HG03565 (cell line): ENCODE results near the gene UNC93A.
"Not testable (repeated sequence)": the region's sequence is repeated elsewhere in the genome, so short reads cannot be mapped to it uniquely, and the experiment has no call there.

Experiments used
- ATAC-seq: cut with Tn5 transposase; IDR thresholded peaks from one replicate; pipeline ENCODE4 v1.9.1; 2021; ENCODE audit warnings: mild to moderate bottlenecking, moderate library complexity; ENCODE audit not compliant: unreplicated experiment

Gene UNC93A

DNA sequence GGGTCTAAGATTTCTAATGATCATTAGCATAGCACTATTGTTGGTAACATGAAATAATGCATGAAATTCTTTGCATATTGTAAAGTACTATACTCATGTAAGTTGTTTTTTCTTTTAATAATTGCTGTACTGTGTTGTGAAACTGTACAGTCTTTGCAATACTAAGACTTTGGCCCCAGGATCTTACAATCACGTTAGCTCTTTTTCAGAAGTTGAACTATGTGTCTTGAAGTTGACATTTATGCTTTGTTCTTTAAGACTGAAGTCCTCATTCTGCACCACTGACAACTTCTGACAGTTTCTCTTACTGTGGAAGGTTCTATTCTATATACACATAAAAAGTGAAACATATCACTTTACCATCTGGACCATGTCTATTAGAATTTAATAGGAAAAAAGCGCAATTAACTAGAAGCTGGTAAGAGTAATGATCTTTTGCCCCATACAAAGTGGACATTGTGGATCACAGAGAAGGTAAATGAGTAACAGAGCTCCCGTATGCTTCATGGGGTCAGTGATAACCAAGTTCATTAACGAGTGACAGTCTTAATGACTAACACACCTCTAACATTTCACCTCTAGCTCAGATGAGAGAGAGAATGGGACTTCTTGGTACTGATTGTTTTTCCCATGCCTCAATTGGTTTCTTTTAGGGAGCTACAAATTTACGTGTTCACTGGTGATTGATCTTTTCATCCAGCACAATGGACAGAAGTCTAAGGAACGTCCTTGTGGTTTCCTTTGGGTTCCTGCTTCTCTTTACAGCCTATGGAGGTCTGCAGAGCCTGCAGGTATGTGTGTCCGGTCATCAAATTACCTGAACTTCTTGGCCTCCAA, at the start of gene UNC93A:
Gene UNC93A (plus strand): TSS at position 530 of the 837 bp plus-strand sequence. CDS start 175 bp downstream, at position 705.
- ATAC-seq = no peak

DNA sequence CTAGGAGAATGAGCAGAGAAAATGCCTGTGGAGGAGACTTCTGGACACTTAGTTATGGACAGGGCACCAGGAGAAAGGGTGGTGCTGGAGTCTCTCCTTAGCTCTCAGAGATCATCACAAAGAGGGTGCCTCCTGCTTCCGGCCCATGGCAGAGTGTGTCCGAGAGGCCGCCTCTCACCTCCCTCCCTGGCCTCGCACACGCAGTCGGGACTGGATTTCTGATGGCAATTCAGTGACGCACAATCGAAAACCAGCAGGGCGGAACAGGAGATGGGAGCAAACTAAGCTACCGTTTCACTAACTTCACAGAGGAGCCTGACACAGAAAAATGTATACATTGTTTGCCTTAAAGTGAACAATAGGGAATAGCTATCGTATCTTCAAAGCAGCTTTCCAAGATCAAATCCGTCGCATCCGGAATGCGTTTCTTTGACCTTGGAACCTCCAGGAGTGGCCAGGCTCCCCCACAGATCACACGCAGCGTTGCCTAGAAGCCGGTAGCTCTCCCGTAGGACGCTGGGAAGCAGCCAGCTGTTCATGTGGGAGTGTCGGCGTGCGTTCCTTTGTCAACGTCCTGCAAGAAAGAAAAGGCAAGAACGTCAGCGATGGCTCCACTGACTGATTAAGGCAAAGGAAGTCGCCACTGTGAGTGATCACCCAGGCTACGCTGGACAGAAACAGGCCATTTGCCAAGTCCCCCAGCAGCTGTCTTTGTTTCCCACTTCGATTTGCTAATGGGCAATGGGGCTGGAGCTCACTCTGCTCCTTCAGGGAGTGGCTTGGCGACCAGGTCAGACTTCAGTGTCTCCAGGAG, 49.6 kb upstream of the UNC93A start:
- not testable (repeated sequence) for ATAC-seq

DNA sequence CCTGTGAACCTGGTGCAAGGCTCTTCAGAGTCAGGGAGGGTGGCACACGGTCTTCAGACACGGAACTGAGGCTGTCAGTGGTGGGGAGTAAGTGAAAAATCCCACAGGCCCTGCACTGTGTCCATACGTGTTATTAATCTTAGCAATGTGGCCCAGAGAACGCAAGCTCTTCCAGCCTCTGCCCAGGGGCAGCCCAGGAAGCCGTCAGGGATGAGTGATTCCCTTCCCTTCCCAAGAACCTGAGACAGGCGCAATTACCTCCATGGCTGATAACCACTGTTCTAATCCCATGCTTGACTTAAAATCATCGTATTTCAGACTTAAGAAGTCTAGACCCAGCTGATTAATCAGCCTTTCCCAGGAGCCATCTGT, 49.0 kb upstream of the UNC93A start:
- ATAC-seq = not testable (repeated sequence)

DNA sequence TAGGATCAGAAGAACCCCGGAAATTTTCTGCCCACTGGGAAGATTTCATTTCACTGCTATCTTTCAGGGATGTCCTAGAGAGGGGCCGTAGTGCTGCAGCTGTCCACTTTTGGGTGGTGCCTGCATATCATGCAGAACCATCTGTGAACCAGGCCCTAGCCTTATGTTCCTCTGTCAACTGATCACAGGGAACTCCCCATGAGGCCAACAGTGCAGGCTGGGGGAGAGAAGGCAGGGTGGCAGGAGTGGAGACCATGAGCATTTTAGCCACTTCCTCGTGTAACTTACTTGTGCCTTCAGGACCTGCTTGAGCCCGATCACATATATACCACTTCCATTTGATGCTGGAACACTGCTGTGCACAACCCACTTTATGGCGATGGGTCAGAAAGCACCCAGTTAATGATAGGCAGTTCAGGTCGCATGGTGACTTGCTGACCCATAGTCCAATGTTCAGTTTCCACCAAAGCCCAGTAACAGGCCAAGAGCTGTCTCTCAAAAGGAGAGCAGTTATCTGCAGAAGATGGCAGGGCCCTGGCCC, 48.5 kb upstream of the UNC93A start:
- ATAC-seq = not testable (repeated sequence)

DNA sequence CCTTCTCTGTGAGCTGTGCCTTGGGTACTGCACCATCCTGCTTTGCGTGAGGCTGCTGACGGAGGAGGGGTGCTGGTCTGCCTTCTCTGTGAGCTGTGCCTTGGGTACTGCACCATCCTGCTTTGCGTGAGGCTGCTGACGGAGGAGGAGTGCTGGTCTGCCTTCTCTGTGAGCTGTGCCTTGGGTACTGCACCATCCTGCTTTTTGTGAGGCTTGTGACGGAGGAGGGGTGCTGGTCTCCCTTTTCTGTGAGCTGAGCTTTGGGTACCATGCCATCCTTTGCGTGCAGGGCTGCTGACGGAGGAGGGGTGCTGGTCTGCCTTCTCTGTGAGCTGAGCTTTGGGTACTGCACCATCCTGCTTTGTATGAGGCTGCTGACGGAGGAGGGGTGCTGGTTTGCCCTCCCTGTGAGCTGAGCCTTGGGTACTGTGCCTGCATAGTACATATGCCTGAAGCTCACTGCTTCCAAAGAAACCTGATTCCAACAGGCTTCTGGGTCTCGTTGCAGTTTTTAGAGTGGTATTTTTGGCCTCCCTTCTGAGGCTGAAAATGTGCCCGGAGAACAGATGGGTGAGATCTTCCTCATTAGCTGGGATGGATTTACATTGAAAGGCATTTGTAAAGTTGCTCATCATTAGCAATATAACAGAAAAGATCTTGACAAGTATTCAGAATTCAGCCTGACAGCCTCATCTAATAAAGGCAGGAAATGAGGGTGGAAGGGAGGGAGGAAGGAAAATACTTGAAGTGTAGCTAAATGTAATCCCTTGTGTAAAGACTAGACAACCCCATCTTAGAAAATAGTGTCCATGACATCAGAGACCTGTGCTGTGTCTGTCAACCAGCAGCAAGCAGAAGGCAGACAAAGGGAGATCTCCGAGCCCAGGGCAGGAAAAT, 46.8 kb upstream of the UNC93A start:
- no peak for ATAC-seq

DNA sequence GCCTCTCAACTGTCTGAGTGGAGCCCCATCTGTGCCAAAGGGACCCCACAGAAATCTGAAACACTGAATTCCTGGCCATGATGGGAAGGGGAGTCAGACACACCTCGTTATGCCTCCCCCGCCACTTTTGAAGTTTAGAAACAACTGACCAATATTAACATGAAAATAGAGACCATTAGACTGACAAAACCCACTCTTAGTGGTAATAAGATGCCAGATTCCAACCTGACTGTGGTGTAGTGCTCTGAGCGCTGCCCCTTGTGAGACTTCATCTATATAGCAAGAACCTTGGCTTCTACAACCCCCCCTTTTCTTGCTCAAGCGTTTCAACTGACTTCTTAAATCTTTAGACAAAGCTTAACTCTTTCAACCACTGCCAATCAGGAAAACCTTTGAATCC, 46.1 kb upstream of the UNC93A start:
- ATAC-seq = no peak

DNA sequence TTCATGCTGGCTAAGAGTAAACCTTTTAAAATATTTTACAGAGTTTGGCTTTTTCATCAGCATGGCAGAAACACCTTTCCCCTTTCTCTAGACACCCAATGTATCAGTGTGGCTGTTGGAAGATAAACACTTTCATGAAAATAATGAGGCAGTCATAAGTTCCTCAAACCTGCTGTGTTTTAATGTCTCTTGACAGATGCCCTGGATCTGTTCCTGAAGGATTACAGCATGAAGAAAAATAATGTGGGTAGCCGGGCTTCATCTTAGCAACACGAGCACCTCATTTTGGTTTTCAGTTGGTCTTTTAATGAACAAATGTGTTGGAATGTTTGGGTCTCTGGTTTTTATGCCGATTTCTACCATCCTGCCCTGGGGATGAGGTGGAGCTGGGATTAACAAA, 45.5 kb upstream of the UNC93A start:
- no peak for ATAC-seq

DNA sequence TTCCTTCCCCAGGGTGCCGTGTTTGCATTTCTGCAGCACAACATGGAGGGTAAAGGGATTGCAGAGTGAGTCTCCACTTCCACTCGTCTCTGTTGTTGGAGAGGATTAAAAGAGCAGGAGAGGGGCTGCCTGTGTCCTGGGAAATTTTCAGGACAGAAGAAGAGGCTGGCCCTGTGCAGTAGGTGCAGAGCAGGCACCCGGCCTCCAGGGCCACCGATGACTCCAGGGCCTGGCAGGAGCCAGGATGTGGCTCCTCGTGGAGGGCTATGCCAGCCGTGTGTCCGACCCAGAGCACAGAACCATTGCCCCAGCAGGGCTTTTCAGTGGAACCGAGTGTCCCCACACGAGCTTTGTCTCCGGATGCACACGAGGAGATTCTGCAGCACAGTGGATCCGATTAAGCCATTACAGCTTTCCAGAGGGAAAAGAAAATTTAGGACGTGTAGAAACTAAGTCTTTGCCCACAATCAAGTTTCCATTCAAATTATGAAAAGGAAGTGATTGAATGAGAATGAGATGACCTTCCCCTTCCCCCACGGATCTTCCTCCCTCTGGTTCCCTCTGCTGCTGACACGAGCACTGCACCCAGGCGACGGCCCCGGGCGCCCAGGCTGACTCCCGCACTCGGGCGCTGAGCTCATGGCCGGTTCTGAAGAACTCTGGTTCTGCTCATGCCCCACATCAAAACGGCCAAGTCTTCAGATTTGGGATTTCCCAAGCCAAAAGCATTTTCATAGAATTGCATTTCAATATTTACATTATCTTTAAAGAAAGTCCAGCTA, 43.1 kb upstream of the UNC93A start:
- ATAC-seq = no peak

DNA sequence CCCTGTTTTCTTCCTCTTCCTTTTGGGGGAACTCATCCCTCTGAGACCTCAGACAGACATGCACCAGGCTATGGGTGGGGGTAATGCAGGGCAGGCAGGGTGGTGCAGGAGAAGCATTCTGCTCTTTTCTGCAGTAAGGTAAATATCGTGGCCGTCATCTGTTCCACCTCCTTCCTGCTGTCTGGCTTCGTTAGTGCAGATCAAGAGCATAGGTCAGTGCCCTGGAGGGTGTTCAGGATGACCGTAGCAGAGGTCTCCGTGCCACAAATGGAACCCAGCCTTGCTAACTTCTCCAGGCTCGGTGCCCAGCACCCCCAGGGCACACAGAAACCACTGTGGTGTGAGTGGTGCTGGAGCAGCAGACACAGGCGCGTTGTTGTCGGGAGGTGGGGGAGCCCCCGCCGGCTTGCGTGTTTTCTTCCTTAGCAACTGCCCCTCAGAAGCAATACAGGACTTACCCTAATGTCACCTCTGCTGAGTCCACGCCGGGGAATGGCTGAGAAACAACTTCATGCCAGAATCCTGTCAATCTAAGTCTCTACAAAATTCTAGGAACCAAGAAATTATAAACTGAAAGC, 42.1 kb upstream of the UNC93A start:
- not testable (repeated sequence) for ATAC-seq

DNA sequence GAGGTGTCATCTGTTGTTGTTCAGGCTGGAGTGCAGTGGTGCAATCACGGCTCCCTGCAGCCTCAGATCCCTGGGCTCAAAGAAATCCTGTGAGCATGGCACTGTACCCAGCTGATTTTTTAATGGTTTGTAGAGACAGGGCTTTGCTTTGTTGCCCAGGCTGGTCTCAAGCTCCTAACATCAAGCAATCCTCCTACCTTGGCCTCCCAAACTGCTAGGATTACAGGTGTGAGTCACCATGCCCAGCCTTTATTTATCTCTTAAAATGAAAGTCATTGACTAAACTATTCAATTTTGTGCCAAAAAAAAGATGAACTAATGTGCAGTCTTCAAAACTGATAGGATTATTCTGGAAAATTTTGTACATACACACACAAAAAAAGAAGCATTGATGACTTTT, 38.8 kb upstream of the UNC93A start:
- no peak for ATAC-seq

DNA sequence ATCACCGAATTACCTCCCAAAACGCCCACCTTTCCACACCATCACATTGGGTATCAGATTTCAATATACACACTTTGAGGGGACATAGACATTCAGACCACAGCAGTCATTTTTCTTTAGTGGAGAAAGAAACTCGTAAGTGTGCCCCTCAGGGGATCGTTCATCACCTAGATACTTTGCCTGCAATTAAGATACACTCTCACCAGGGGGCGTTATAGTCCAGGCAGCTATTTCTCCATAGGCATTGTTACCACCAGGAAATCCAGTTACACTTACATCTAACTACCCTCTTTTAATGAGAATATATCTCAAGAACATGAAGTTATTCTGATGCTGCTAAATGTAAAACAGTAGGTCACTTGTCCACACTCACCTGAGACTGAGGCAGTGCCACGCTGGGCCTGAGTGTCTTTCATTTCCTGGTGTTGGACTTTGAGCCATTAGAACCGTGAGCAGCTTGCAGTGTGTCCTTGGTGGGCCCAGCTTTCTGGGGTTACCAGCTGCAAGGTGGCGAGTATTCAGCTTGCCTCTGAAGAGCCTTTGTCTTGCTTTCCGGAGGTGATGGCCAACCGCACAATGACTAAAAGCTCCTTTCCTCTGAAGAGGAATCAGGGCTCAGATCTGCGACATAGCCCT, 35.1 kb upstream of the UNC93A start:
- no peak for ATAC-seq

DNA sequence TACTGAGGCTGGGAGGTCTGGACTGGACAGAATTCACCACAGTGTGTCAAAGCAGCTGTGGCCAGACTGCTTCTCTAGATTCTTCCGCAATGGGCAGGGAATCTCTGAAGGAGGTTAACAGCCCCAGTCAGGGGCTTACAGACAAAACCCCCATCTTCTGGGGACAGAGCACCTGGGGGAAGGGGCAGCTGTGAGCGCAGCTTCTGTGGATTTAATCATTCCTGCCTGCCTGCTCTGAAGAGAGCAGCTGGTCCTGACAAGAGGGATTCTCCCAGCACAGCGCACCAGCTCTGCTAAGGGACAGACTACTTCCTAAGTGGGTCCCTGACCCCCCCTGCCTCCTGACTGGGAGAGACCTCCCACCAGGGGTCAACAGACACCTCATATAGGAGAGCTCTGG, 32.5 kb upstream of the UNC93A start:
- ATAC-seq = no peak

DNA sequence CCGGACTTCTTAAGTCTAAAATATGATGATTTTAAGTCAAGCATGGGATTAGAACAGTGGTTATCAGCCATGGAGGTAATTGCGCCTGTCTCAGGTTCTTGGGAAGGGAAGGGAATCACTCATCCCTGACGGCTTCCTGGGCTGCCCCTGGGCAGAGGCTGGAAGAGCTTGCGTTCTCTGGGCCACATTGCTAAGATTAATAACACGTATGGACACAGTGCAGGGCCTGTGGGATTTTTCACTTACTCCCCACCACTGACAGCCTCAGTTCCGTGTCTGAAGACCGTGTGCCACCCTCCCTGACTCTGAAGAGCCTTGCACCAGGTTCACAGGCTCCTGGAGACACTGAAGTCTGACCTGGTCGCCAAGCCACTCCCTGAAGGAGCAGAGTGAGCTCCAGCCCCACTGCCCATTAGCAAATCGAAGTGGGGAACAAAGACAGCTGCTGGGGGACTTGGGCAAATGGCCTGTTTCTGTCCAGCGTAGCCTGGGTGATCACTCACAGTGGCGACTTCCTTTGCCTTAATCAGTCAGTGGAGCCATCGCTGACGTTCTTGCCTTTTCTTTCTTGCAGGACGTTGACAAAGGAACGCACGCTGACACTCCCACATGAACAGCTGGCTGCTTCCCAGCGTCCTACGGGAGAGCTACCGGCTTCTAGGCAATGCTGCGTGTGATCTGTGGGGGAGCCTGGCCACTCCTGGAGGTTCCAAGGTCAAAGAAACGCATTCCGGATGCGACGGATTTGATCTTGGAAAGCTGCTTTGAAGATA, 24.9 kb upstream of the UNC93A start:
- ATAC-seq = not testable (repeated sequence)

DNA sequence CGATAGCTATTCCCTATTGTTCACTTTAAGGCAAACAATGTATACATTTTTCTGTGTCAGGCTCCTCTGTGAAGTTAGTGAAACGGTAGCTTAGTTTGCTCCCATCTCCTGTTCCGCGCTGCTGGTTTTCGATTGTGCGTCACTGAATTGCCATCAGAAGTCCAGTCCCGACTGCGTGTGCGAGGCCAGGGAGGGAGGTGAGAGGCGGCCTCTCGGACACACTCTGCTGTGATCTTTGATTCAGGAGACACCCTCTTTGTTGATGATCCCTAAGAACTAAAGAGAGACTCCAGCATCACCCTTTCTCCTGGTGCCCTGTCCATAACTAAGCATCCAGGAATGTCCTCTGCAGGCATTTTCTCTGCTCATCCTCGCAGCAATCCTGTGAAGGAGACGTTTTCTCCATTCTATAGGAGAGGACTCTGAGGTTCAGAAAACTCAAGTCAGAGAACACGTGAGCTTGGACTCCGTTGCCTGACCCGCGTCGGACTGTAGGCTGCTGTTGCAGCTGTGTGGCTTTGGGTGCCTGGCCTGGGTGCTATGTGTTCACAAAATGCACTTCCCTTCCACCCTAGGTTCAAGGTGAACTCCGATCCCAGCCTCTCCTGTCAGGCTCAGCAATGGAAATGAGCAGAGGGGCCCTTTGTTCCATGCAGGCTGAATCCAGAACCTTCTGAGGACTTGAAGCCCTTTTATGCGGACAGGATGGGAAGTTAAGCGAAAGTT, 24.1 kb upstream of the UNC93A start:
- ATAC-seq = no peak

DNA sequence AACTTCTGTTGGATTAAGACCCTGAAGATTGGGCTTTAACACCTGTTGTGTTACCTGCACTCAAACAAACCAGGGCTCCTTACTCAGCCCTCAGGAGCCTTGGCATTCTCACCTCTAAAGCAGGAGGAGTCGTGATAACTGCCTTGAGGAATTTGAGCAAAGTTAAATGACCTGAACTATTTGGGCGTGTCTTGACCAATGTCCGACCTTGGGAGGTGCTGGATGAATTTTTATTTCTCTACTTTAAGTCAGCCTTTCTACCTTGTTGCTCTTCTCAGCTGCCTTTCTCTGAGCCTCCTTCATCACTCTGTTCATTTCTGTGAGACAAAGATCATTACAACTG, 23.6 kb upstream of the UNC93A start:
- not testable (repeated sequence) for ATAC-seq

DNA sequence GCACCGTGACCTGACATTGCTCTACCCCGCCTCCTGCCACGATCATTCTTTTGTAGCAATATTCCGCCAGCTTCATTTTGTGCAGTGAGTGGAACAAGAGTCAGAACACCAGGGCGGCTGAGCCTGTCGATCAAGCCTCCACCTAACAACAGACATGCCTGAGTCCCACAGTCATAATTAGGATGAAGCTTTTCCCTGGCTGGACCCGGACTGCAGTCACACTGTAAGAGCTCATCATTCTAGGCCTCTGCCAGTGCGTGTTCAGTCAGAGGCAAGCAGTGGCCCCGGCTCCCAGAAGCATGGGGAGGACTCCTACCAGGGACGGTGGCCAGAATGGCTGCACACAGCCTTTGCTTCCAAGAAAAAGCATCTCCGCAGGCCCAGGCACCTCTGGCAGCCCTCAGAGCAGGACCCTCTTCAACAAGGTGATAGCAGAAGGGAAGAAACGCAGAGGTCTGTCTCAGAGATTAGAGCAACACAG, 23.2 kb upstream of the UNC93A start:
- ATAC-seq = no peak

DNA sequence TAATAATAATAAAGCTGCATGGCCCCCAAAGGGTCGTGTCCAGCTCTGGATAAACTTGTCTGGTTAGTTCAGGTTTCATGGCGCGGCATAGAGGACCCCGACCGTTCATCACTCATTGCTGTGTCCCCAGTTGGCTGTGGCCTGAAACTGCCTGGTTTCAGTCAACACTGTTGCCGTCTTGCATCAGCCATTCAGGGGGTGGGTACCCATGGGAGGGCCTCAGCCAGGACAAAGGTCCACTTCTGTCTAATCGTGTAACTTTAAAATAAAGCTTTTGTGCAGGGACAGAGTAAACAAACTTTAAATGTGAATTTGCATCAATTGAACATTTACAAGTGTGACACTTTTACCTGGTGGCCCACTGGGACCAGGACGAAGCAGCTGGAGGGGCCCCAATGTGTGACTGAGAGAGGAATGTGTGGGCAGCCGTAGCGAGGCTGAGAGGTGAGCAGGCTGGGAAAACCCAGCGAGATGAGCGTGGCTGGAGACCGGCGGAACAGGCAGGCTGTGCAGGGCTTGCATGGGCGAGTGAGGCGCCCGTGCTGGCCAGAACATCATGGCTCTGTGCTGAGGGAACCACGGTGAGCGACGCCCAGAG, 22.3 kb upstream of the UNC93A start:
- ATAC-seq = no peak
